Hypothalamus (tissue), 51 donors: ENCODE data around the gene ELMO1.

Experiments used
- DNase-seq, 51 donors: peaks; one replicate each; lab custom pipeline; 2025; lab: John Stamatoyannopoulos, UW

ELMO1 gene

GRCh38 chr7:37081436-37081835, 367.2 kb downstream of the ELMO1 start:
- no peak for DNase-seq

- no peak for DNase-seq
Measured at GRCh38 chr7:37079420-37079819, 369.2 kb downstream of the ELMO1 start.

- DNase-seq, result no peak
Measured at GRCh38 chr7:37076668-37077067, 372.0 kb downstream of the ELMO1 start.

GRCh38 chr7:37074370-37074769, 374.3 kb downstream of the ELMO1 start:
- no peak for DNase-seq

GRCh38 chr7:37071124-37071523, 377.5 kb downstream of the ELMO1 start:
- DNase-seq, result no peak

- no peak for DNase-seq
Measured at GRCh38 chr7:37070471-37070870, 378.2 kb downstream of the ELMO1 start.

GRCh38 chr7:37070031-37070430, 378.6 kb downstream of the ELMO1 start:
- DNase-seq, result no peak

- DNase-seq, result no peak
Measured at GRCh38 chr7:37069336-37069735, 379.3 kb downstream of the ELMO1 start.

- no peak for DNase-seq
Measured at GRCh38 chr7:37068902-37069301, 379.8 kb downstream of the ELMO1 start.

- no peak for DNase-seq
Measured at GRCh38 chr7:37068038-37068437, 380.6 kb downstream of the ELMO1 start.

GRCh38 chr7:37065779-37066271, 382.8 kb downstream of the ELMO1 start:
- no peak for DNase-seq

- DNase-seq, result no peak
Measured at GRCh38 chr7:37062560-37062859, 386.2 kb downstream of the ELMO1 start.

GRCh38 chr7:37061849-37062559, 386.7 kb downstream of the ELMO1 start:
- no peak for DNase-seq

GRCh38 chr7:37056234-37056912, 392.3 kb downstream of the ELMO1 start:
- no peak for DNase-seq

- no peak for DNase-seq
Measured at GRCh38 chr7:37054624-37055241, 393.9 kb downstream of the ELMO1 start.

- no peak for DNase-seq
Measured at GRCh38 chr7:37052705-37053104, 396.0 kb downstream of the ELMO1 start.

- DNase-seq, result no peak
Measured at GRCh38 chr7:37050801-37051200, 397.9 kb downstream of the ELMO1 start.

- DNase-seq, result no peak
Measured at GRCh38 chr7:37048674-37049073, 400.0 kb downstream of the ELMO1 start.

- no peak for DNase-seq
Measured at GRCh38 chr7:37047260-37047659, 401.4 kb downstream of the ELMO1 start.

GRCh38 chr7:37046531-37047079, 402.1 kb downstream of the ELMO1 start:
- no peak for DNase-seq

- no peak for DNase-seq
Measured at GRCh38 chr7:37045681-37046179, 402.9 kb downstream of the ELMO1 start.

- DNase-seq, result no peak
Measured at GRCh38 chr7:37041461-37041860, 407.2 kb downstream of the ELMO1 start.
